GM12875 (cell line): ENCODE measurements around the gene MCAM.

Experiments
- H3K4me3 ChIP-seq: one replicate; pipeline ENCODE4 v1.5.1; 2011; ENCODE audit warnings: low read depth, low read length, control low read depth
- CTCF ChIP-seq: IDR thresholded peaks from 2 replicates; pipeline ENCODE4 v1.5.1; 2011; ENCODE audit warnings: low read depth, mild to moderate bottlenecking, control low read depth, inconsistent platforms, low read length, moderate library complexity, borderline replicate concordance; ENCODE audit not compliant: insufficient read depth

Gene MCAM

GRCh38 chr11:119338965-119339588 lies 22.1 kb upstream of the MCAM start:
- no peak overlapping the region for H3K4me3 ChIP-seq
- no peak for TF ChIP-seq CTCF

DNA sequence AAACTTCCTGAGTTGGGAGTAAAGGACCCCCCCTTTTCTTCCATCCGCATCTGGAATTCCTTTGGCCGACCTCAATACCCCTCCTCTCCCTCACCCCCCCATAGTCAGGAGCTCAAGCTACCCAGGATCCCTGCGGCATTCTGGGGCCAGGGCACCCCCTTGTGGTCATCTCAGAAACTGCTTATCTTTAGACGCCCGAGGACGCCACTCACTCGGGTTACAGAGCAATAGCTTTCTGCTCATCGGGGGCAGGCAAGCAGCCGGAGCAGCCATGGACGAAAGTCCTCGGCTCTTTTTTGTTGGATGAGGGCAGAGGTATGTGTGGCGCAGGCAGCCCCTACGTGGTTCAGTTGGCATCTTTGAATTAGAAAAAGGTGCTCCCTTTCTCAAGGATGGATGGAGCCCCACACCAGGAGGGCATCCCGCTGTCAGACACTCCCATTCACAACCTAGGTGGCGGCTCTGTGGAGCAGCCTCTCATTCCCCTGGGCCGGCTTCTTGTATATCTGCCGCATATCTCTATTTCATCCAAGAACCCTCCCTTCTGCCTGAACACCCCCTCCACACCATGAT lies 21.5 kb upstream of the MCAM start:
- no peak overlapping the region for H3K4me3 ChIP-seq
- TF ChIP-seq CTCF, result peak; percentile 79

GRCh38 chr11:119337581-119338317 lies 20.8 kb upstream of the MCAM start:
- TF ChIP-seq CTCF, result no peak
- H3K4me3 ChIP-seq, result no peak overlapping the region

DNA sequence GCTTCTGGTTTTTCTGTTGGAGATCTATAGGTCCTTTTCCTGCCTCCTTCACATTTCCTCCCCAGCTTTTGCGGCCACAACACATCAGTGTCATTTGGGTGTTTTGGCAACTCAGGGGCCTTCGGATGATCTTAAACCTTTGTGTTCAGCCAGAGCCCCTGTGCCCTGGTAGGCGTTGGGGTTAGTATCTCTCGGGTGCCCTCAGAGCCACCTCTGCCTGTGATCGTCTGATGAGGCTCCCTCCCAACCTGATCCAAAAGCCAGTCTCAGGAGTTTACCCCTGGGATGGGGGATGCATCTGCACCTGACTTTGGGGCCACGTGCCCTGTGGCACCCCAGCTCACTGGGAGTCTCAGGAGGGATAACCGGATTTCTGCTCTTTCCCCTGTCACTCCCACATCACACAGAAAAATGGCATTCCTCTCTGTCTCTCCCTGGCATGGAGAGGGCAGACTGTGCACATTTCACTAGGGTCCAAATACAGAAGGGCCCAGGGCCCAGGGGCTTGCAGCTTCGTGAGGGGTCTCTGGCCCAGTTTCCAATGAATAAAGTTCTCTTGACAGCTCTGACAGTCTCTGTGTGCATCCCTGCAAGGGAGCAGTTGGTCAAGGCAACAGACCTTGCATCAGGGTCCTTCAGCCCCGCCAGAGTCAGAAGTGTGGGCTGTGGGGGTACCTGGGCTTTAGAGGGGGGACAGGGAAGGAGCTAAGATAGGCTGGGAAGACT lies 20.0 kb upstream of the MCAM start:
- no peak for TF ChIP-seq CTCF
- no peak overlapping the region for H3K4me3 ChIP-seq

DNA sequence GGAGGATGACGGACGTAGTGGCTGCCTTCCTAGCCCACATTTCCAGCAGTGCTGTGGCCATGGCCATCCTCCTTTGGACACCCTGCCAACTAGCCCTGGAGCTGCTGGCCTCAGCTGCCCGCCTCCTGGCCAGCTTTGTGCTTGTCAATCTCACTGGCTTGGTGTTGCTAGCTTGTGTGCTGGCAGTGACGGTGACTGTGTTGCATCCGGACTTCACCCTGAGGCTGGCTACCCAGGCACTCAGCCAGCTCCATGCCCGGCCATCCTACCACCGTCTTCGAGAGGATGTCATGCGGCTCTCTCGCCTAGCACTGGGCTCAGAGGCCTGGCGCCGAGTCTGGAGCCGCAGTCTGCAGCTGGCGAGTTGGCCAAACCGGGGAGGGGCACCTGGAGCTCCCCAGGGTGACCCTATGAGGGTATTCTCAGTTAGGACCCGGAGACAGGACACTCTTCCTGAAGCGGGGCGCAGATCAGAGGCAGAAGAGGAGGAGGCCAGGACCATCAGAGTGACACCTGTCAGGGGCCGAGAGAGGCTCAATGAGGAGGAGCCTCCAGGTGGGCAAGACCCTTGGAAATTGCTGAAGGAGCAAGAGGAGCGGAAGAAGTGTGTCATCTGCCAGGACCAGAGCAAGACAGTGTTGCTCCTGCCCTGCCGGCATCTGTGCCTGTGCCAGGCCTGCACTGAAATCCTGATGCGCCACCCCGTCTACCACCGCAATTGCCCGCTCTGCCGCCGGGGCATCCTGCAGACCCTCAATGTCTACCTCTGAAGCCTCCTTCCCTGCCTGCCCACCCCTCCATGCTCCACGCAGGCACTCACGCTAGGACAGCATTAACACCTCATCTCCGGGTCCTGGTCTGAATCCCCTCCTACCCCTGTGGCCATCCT lies 19.0 kb upstream of the MCAM start:
- TF ChIP-seq CTCF, result no peak
- no peak overlapping the region for H3K4me3 ChIP-seq

- H3K4me3 ChIP-seq, result peak overlapping the region; percentile 75
- TF ChIP-seq CTCF, result no peak
Measured at GRCh38 chr11:119335091-119335654, 18.2 kb upstream of the MCAM start.
